A673 (cell line): ENCODE measurements around the gene HTR2C. TPM values are rescaled to one million over a fixed set of nuclear protein-coding genes. Genes with fewer than 3 reads are reported as not detected.

Experiments used
- BruUV-seq: library from RNA; stranded (reverse); fragments of 400-500 nt; replicated peaks from 2 replicates; lab custom pipeline; 2021; lab: Mats Ljungman, UMichigan
- CTCF ChIA-PET: fragments of 300-600 bp; sonication (Branson Sonifier 250); formaldehyde crosslinking; loops from one replicate; lab custom pipeline; 2022; ENCODE audit warnings: antibody characterized with exemption; lab: Charles Lee
- POLR2A ChIA-PET: fragments of 300-600 bp; sonication (Branson Sonifier 250); formaldehyde crosslinking; loops from one replicate; lab custom pipeline; 2022; ENCODE audit warnings: antibody characterized with exemption; ENCODE audit not compliant: low non-redundant PET; lab: Charles Lee
- DNase-seq: peaks from one replicate; pipeline ENCODE4 v3.0.0-alpha.2; 2015; ENCODE audit warnings: low spot score
- H3K27ac ChIP-seq: fragments of 200-600 bp; sonication (generic); 2 replicates; pipeline ENCODE4 v1.5.1; 2016; ENCODE audit warnings: mixed run types, low read depth, mild to moderate bottlenecking, mixed read lengths, antibody characterized with exemption, low read length; ENCODE audit not compliant: poor library complexity, severe bottlenecking
- H3K27me3 ChIP-seq: fragments of 200-600 bp; sonication (generic); replicated peaks from 2 replicates; pipeline ENCODE4 v1.6.1; 2017; ENCODE audit warnings: mixed run types, low read depth, mild to moderate bottlenecking, mixed read lengths, antibody characterized with exemption, low read length; ENCODE audit not compliant: insufficient read depth, poor library complexity
- H3K36me3 ChIP-seq: fragments of 200-600 bp; sonication (generic); 2 replicates; pipeline ENCODE4 v1.6.1; 2016; ENCODE audit warnings: mixed run types, mild to moderate bottlenecking, mixed read lengths, antibody characterized with exemption, low read length; ENCODE audit not compliant: insufficient read depth, poor library complexity, severe bottlenecking
- H3K4me1 ChIP-seq: fragments of 200-600 bp; sonication (generic); 2 replicates; pipeline ENCODE4 v1.6.1; 2017; ENCODE audit warnings: mixed run types, mild to moderate bottlenecking, mixed read lengths, antibody characterized with exemption, low read length; ENCODE audit not compliant: insufficient read depth, poor library complexity, severe bottlenecking
- H3K4me3 ChIP-seq: fragments of 200-600 bp; sonication (generic); 2 replicates; pipeline ENCODE4 v1.5.1; 2016; ENCODE audit warnings: low read depth, mixed run types, mild to moderate bottlenecking, mixed read lengths, low read length; ENCODE audit not compliant: poor library complexity, severe bottlenecking
- H3K9me3 ChIP-seq: fragments of 200-600 bp; sonication (generic); 2 replicates; pipeline ENCODE4 v1.6.1; 2016; ENCODE audit warnings: mixed run types, low read depth, mild to moderate bottlenecking, mixed read lengths, antibody characterized with exemption, low read length; ENCODE audit not compliant: poor library complexity, severe bottlenecking
- CTCF ChIP-seq: fragments of 300-800, 200-600 bp; sonication (generic); conservative IDR thresholded peaks from 2 replicates; pipeline ENCODE4 v1.5.1; 2017; ENCODE audit warnings: low read depth, mild to moderate bottlenecking, antibody characterized with exemption, low read length, moderate library complexity, mixed read lengths
- EZH2 ChIP-seq: fragments of 200-600 bp; sonication (generic); IDR thresholded peaks from 2 replicates; pipeline ENCODE4 v1.6.1; 2017; ENCODE audit warnings: borderline replicate concordance, low read depth, mild to moderate bottlenecking, mixed read lengths, antibody characterized with exemption, low read length; ENCODE audit not compliant: poor library complexity, severe bottlenecking
- intact Hi-C: fragments of 100-400 bp; cut with micrococcal nuclease; formaldehyde crosslinking; loops from one replicate; pipeline ENCODE4 v1.10.0; 2022; ENCODE audit not compliant: unreplicated experiment
- total RNA-seq: library from RNA; stranded (reverse); gene quantifications from 2 replicates; pipeline ENCODE4 v1.2.3, GENCODE V29; 2021

The HTR2C gene
- total RNA-seq, 1 experiment from 2014 or later = not detected

DNA sequence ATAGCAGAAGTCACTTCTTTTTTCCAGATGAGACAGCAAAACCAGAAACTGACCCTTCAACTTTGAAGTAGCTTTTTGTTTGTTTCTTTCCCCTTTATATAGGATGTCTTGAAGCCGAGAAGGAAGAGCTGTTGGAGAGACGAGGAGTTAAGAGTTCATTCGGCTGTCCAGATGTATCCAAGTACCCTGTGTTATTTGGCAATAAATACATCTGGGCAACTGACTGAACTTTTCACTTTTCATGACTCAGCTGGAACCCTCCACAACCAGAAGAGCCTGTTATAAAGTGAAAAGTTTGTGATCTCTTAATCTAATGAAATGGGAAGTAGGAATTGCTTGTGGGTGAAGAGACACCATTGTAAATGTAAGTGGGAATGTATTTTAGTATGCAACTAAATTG, 131.2 kb downstream of the HTR2C start:
- Histone ChIP-seq H3K9me3 (no peaks in the 10 kb centered on the region), H3K27ac (no peak overlapping the region), H3K4me3 (no peak overlapping the region), H3K4me1 (no peaks in the 10 kb centered on the region), H3K36me3 (no peaks in the 10 kb centered on the region), H3K27me3 (peaks cover 13% of the 10 kb centered on the region)
- DNase-seq = no peak
- ChIA-PET CTCF (no interaction called here), POLR2A (no interaction called here)
- intact Hi-C loops = loop anchor here (5.0 kb wide), 1 partner anchor 98 kb away; no protein-coding TSS in a partner anchor
- no peak for TF ChIP-seq EZH2
- no peak for TF ChIP-seq CTCF
- BruUV-seq = no TSS peak

DNA sequence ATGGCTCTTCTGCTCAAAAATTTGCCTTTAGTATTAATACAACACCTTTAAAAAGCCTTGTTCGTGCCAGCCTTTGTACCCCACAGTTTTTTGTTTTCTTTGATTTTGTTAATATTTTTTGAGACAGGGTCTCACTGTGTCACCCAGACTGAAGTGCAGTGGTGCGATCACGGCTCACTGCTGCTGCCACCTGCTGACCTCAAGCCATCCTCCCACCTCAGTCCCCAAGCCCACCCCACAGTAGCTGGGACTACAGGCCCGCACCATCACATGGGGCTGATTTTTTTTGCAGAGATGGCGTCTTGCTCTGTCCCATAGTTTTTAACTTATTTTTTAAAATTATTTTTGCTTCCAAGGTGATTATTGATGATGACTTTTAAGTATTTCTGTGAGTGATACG, 134.0 kb downstream of the HTR2C start:
- H3K4me1 ChIP-seq = no peaks in the 10 kb centered on the region
- intact Hi-C loops = loop anchor here (5.0 kb wide), 1 partner anchor 101 kb away; no protein-coding TSS in a partner anchor
- DNase-seq = peak; percentile 21
- H3K27me3 ChIP-seq = peaks cover 4% of the 10 kb centered on the region
- no TSS peak for BruUV-seq
- H3K9me3 ChIP-seq = no peaks in the 10 kb centered on the region
- no peak overlapping the region for H3K27ac ChIP-seq
- ChIA-PET CTCF (no interaction called here), POLR2A (no interaction called here)
- H3K4me3 ChIP-seq = no peak overlapping the region
- no peak for TF ChIP-seq EZH2
- peak; percentile 65 for TF ChIP-seq CTCF
- no peaks in the 10 kb centered on the region for H3K36me3 ChIP-seq

GRCh38 chrX:114766541-114766940, 182.7 kb downstream of the HTR2C start:
- DNase-seq = no peak
- TF ChIP-seq EZH2 = no peak
- no peak for TF ChIP-seq CTCF
- H3K36me3 ChIP-seq = no peaks in the 10 kb centered on the region
- no peak overlapping the region for H3K4me3 ChIP-seq
- no TSS peak for BruUV-seq
- intact Hi-C loops = no loop called here
- no peaks in the 10 kb centered on the region for H3K9me3 ChIP-seq
- POLR2A ChIA-PET = no interaction called here
- CTCF ChIA-PET = no interaction called here
- H3K27me3 ChIP-seq = no peaks in the 10 kb centered on the region
- H3K4me1 ChIP-seq = no peaks in the 10 kb centered on the region
- no peak overlapping the region for H3K27ac ChIP-seq
